GM12873 (cell line): ENCODE results near the gene UROS.

Source experiments
- CTCF ChIP-seq: IDR thresholded peaks from 2 replicates; pipeline ENCODE4 v1.5.1; 2012; ENCODE audit warnings: low read depth, mild to moderate bottlenecking, moderate library complexity, low read length, control low read depth; ENCODE audit not compliant: insufficient read depth; ENCODE audit errors: missing control alignments

UROS gene

DNA sequence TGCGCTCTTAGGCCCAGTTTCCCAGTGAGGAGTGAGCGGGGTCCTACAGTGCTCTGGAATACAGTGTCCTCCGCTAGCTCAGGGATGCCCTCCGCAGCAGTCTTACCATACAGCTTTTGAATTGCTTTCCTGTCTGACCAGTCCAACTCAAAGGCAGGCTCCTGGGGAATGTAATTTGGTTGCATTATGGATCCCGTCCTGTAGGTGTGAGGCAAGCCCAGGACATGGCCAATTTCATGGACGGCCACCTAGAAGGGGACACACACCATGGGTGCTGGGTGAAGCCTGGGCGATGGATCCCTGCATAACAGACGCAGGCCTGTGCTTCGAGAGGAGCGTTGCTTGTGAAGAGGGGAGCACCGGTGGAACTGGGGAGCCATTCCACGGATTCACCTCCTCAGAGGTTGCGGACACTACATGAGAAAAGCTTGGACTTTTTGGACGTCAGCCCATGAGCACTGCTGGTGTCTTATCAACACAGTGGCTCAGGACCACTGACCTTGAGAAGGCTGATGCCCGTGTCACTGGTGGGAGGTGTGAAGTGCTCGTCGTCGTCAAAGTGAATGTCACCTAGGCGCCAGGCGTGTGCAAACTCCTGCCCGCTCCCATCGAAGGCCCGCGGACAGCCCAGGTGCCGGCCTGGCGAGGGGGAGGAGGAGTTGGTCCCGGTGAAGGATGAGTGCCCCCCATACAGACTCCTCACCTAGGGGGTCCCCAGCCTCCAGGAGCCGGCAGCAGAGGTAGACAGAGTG lies 50.8 kb downstream of the UROS start:
- TF ChIP-seq CTCF: no peak

GRCh38 chr10:125770844-125771243 lies 52.2 kb downstream of the UROS start:
- TF ChIP-seq CTCF: no peak

DNA sequence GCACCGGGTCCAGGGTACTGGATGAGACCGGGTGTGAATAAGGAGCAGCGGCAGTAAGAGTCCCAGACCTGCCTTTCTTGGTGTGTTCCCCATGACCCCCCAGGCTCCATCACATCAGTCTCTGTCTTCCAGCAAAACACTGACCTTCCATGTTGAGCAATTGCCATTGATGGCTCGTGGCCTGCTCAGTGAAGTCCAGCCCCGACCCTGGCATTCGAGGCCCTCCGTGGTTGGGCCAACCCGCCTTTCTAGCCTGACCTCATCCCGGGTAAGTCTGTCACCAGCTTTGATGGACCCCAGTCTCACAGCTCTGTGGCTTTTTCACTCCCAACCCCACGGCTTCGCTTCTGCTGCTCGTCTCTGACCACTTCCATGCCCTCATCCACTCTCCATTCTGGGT lies 53.9 kb downstream of the UROS start:
- no peak for TF ChIP-seq CTCF

DNA sequence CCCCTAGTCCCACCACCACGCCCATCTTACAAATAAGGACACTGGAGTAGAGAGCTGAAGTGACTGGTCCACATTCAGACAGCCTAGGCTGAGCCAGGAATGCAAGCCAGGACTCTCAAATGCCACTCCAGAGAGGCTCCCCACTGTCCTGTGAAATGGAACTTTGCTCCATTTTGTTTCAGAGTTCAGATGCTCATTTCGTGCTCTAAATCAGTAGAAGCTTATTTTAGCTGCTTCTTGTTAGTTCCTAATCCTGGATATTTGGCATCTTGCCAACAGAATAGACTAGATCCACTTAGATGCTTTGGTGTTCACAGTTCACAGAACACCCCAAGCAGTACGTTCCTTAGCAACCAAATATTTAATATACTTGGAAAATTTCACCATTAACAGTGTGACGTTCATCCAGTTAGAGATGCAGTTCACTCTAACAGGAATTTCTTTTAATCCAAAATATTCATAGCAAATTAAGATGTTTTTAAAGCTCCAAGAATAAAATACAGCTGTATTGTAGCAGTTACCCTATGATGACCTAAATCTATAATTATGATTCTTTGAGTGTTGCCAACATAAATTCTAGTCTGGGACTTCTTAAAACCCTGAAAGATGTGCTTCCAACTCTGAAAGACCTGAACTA lies 54.7 kb downstream of the UROS start:
- no peak for TF ChIP-seq CTCF

GRCh38 chr10:125766511-125766910 lies 56.5 kb downstream of the UROS start:
- TF ChIP-seq CTCF: no peak

DNA sequence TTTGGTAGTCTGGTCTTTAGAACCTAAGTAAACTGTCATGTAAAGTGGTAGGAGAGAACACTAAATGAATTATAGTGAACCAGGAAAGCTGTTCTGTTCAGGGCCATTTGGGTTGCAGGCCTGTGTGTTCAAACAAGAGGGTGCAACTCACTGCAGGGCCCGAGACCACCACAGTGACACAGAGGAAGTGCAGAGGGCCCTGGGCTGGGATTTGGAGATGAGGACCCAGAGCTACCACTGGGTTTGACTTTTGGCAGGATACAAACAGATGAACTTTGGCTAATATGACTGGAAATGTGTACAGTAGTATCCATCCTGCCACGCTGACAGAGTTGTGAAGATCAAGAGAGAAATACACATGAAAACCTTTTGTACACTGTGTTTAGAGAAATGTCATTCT lies 57.2 kb downstream of the UROS start:
- no peak for TF ChIP-seq CTCF

- TF ChIP-seq CTCF: no peak
Observed at GRCh38 chr10:125762692-125763648, 60.1 kb downstream of the UROS start.
